ENCODE results near the gene PARL.

The PARL gene

GRCh38 chr3:183884427-183885296 is at the start of gene PARL:
PARL (minus strand) TSS chr3:183884880; CDS start chr3:183884846, 34 bp downstream.
- peak within 1 kb of the TSS; percentile 97 for H3K4me3 ChIP-seq (ENCODE audit: low read depth, low read length)
- peak within 1 kb of the TSS; percentile 75 for H3K27ac ChIP-seq (ENCODE audit: low read depth, low read length)
- H3K4me1 ChIP-seq (ENCODE audit: control insufficient read depth, insufficient read depth, low read length), result peaks cover 10% of the 10 kb centered on the region; the same call in 1 of the 2 replicates
- peaks cover 3% of the 10 kb centered on the region; the same call in 1 of the 2 replicates for H3K36me3 ChIP-seq (ENCODE audit: control insufficient read depth, insufficient read depth, low read length)
- H3K9ac ChIP-seq (ENCODE audit: low read depth, low read length), result peak within 1 kb of the TSS; percentile 81
- no peaks in the 10 kb centered on the region for H3K9me3 ChIP-seq (ENCODE audit: control insufficient read depth, insufficient read depth, low read length)
- H3K27me3 ChIP-seq (ENCODE audit: control insufficient read depth, insufficient read depth, low read length), result no peaks in the 10 kb centered on the region

GRCh38 chr3:183933160-183933559 is 48.5 kb upstream of the PARL start:
- H3K27me3 ChIP-seq (ENCODE audit: control insufficient read depth, insufficient read depth, low read length), result no peaks in the 10 kb centered on the region
- peaks cover 42% of the 10 kb centered on the region for H3K36me3 ChIP-seq (ENCODE audit: control insufficient read depth, insufficient read depth, low read length)
- H3K9me3 ChIP-seq (ENCODE audit: control insufficient read depth, insufficient read depth, low read length), result no peaks in the 10 kb centered on the region
- no peak overlapping the region for H3K9ac ChIP-seq (ENCODE audit: low read depth, low read length)
- no peak overlapping the region for H3K4me3 ChIP-seq (ENCODE audit: low read depth, low read length)
- H3K27ac ChIP-seq (ENCODE audit: low read depth, low read length), result no peak overlapping the region
- no peaks in the 10 kb centered on the region for H3K4me1 ChIP-seq (ENCODE audit: control insufficient read depth, insufficient read depth, low read length)

- no peak overlapping the region for H3K9ac ChIP-seq (ENCODE audit: low read depth, low read length)
- H3K27me3 ChIP-seq (ENCODE audit: control insufficient read depth, insufficient read depth, low read length), result no peaks in the 10 kb centered on the region
- no peaks in the 10 kb centered on the region for H3K4me1 ChIP-seq (ENCODE audit: control insufficient read depth, insufficient read depth, low read length)
- H3K4me3 ChIP-seq (ENCODE audit: low read depth, low read length), result no peak overlapping the region
- peaks cover 41% of the 10 kb centered on the region for H3K36me3 ChIP-seq (ENCODE audit: control insufficient read depth, insufficient read depth, low read length)
- no peaks in the 10 kb centered on the region for H3K9me3 ChIP-seq (ENCODE audit: control insufficient read depth, insufficient read depth, low read length)
- no peak overlapping the region for H3K27ac ChIP-seq (ENCODE audit: low read depth, low read length)
These were observed 47.2 kb upstream of the PARL start for GRCh38 chr3:183931881-183932280.

- Histone ChIP-seq H3K27ac (ENCODE audit: low read depth, low read length) (no peak overlapping the region), H3K36me3 (ENCODE audit: control insufficient read depth, insufficient read depth, low read length) (peaks cover 37% of the 10 kb centered on the region)
These were observed 45.4 kb upstream of the PARL start for GRCh38 chr3:183930086-183930485.

GRCh38 chr3:183927059-183927458 is 42.4 kb upstream of the PARL start:
- no peaks in the 10 kb centered on the region for H3K9me3 ChIP-seq (ENCODE audit: control insufficient read depth, insufficient read depth, low read length)
- peaks cover 49% of the 10 kb centered on the region for H3K36me3 ChIP-seq (ENCODE audit: control insufficient read depth, insufficient read depth, low read length)
- H3K4me3 ChIP-seq (ENCODE audit: low read depth, low read length), result no peak overlapping the region
- no peaks in the 10 kb centered on the region for H3K27me3 ChIP-seq (ENCODE audit: control insufficient read depth, insufficient read depth, low read length)
- no peaks in the 10 kb centered on the region for H3K4me1 ChIP-seq (ENCODE audit: control insufficient read depth, insufficient read depth, low read length)
- H3K27ac ChIP-seq (ENCODE audit: low read depth, low read length), result no peak overlapping the region
- no peak overlapping the region for H3K9ac ChIP-seq (ENCODE audit: low read depth, low read length)

More at GRCh38 chr3:183930086-183930485, 45.4 kb upstream of the PARL start:
- Histone ChIP-seq H3K27me3 (ENCODE audit: control insufficient read depth, insufficient read depth, low read length) (no peaks in the 10 kb centered on the region), H3K9ac (ENCODE audit: low read depth, low read length) (no peak overlapping the region), H3K9me3 (ENCODE audit: control insufficient read depth, insufficient read depth, low read length) (no peaks in the 10 kb centered on the region), H3K4me1 (ENCODE audit: control insufficient read depth, insufficient read depth, low read length) (no peaks in the 10 kb centered on the region), H3K4me3 (ENCODE audit: low read depth, low read length) (no peak overlapping the region)

GRCh38 chr3:183924956-183925355 is 40.3 kb upstream of the PARL start:
- Histone ChIP-seq H3K27ac (ENCODE audit: low read depth, low read length) (no peak overlapping the region), H3K9me3 (ENCODE audit: control insufficient read depth, insufficient read depth, low read length) (no peaks in the 10 kb centered on the region), H3K4me3 (ENCODE audit: low read depth, low read length) (no peak overlapping the region), H3K4me1 (ENCODE audit: control insufficient read depth, insufficient read depth, low read length) (no peaks in the 10 kb centered on the region), H3K36me3 (ENCODE audit: control insufficient read depth, insufficient read depth, low read length) (peaks cover 57% of the 10 kb centered on the region), H3K27me3 (ENCODE audit: control insufficient read depth, insufficient read depth, low read length) (no peaks in the 10 kb centered on the region), H3K9ac (ENCODE audit: low read depth, low read length) (no peak overlapping the region)

GRCh38 chr3:183924543-183924942 is 39.9 kb upstream of the PARL start:
- Histone ChIP-seq H3K27me3 (ENCODE audit: control insufficient read depth, insufficient read depth, low read length) (no peaks in the 10 kb centered on the region), H3K9me3 (ENCODE audit: control insufficient read depth, insufficient read depth, low read length) (no peaks in the 10 kb centered on the region), H3K36me3 (ENCODE audit: control insufficient read depth, insufficient read depth, low read length) (peaks cover 61% of the 10 kb centered on the region), H3K4me1 (ENCODE audit: control insufficient read depth, insufficient read depth, low read length) (no peaks in the 10 kb centered on the region), H3K4me3 (ENCODE audit: low read depth, low read length) (no peak overlapping the region), H3K27ac (ENCODE audit: low read depth, low read length) (no peak overlapping the region), H3K9ac (ENCODE audit: low read depth, low read length) (no peak overlapping the region)

GRCh38 chr3:183922421-183922820 is 37.7 kb upstream of the PARL start:
- H3K4me3 ChIP-seq (ENCODE audit: low read depth, low read length), result no peak overlapping the region
- no peaks in the 10 kb centered on the region for H3K4me1 ChIP-seq (ENCODE audit: control insufficient read depth, insufficient read depth, low read length)
- no peaks in the 10 kb centered on the region for H3K9me3 ChIP-seq (ENCODE audit: control insufficient read depth, insufficient read depth, low read length)
- no peak overlapping the region for H3K9ac ChIP-seq (ENCODE audit: low read depth, low read length)
- H3K36me3 ChIP-seq (ENCODE audit: control insufficient read depth, insufficient read depth, low read length), result peaks cover 50% of the 10 kb centered on the region
- no peaks in the 10 kb centered on the region for H3K27me3 ChIP-seq (ENCODE audit: control insufficient read depth, insufficient read depth, low read length)
- H3K27ac ChIP-seq (ENCODE audit: low read depth, low read length), result no peak overlapping the region

GRCh38 chr3:183921096-183921495 is 36.4 kb upstream of the PARL start:
- Histone ChIP-seq H3K9ac (ENCODE audit: low read depth, low read length) (no peak overlapping the region), H3K36me3 (ENCODE audit: control insufficient read depth, insufficient read depth, low read length) (peaks cover 45% of the 10 kb centered on the region), H3K27me3 (ENCODE audit: control insufficient read depth, insufficient read depth, low read length) (no peaks in the 10 kb centered on the region), H3K4me3 (ENCODE audit: low read depth, low read length) (no peak overlapping the region), H3K9me3 (ENCODE audit: control insufficient read depth, insufficient read depth, low read length) (no peaks in the 10 kb centered on the region), H3K4me1 (ENCODE audit: control insufficient read depth, insufficient read depth, low read length) (no peaks in the 10 kb centered on the region), H3K27ac (ENCODE audit: low read depth, low read length) (no peak overlapping the region)

- Histone ChIP-seq H3K9me3 (ENCODE audit: control insufficient read depth, insufficient read depth, low read length) (no peaks in the 10 kb centered on the region), H3K27ac (ENCODE audit: low read depth, low read length) (no peak overlapping the region), H3K27me3 (ENCODE audit: control insufficient read depth, insufficient read depth, low read length) (no peaks in the 10 kb centered on the region), H3K4me1 (ENCODE audit: control insufficient read depth, insufficient read depth, low read length) (no peaks in the 10 kb centered on the region), H3K9ac (ENCODE audit: low read depth, low read length) (no peak overlapping the region), H3K4me3 (ENCODE audit: low read depth, low read length) (no peak overlapping the region), H3K36me3 (ENCODE audit: control insufficient read depth, insufficient read depth, low read length) (peaks cover 43% of the 10 kb centered on the region)
These were observed 35.7 kb upstream of the PARL start for GRCh38 chr3:183920416-183920815.

GRCh38 chr3:183918178-183918577 is 33.5 kb upstream of the PARL start:
- Histone ChIP-seq H3K4me1 (ENCODE audit: control insufficient read depth, insufficient read depth, low read length) (no peaks in the 10 kb centered on the region), H3K9ac (ENCODE audit: low read depth, low read length) (no peak overlapping the region), H3K27ac (ENCODE audit: low read depth, low read length) (no peak overlapping the region), H3K27me3 (ENCODE audit: control insufficient read depth, insufficient read depth, low read length) (no peaks in the 10 kb centered on the region), H3K36me3 (ENCODE audit: control insufficient read depth, insufficient read depth, low read length) (peaks cover 26% of the 10 kb centered on the region), H3K4me3 (ENCODE audit: low read depth, low read length) (no peak overlapping the region), H3K9me3 (ENCODE audit: control insufficient read depth, insufficient read depth, low read length) (no peaks in the 10 kb centered on the region)

All from HUES48 (cell line).